NCI-H446 treated with DMSO at 0.1 percent for 48 hours (cell line): Measurements from ENCODE around the gene OPHN1.
A peak's percentile ranks its signal among the peaks of the same experiment; 100 is the strongest.
"Not testable (repeated sequence)": the region's sequence is repeated elsewhere in the genome, so short reads cannot be mapped to it uniquely, and the experiment has no call there.

Source experiments
- DNase-seq: peaks from one replicate; lab custom pipeline; 2025; lab: John Stamatoyannopoulos, UW

OPHN1 gene

GRCh38 chrX:68355629-68355920, 77.7 kb downstream of the OPHN1 start:
- no peak for DNase-seq

GRCh38 chrX:68354879-68355628, 78.2 kb downstream of the OPHN1 start:
- no peak for DNase-seq

- DNase-seq = no peak
Measured at GRCh38 chrX:68345025-68345424, 88.3 kb downstream of the OPHN1 start.

- no peak for DNase-seq
Measured at GRCh38 chrX:68343551-68343950, 89.7 kb downstream of the OPHN1 start.

GRCh38 chrX:68332201-68332731, 101.0 kb downstream of the OPHN1 start:
- peak; percentile 2 for DNase-seq

- not testable (repeated sequence) for DNase-seq
Measured at GRCh38 chrX:68326841-68327240, 106.5 kb downstream of the OPHN1 start.

GRCh38 chrX:68307769-68308168, 125.5 kb downstream of the OPHN1 start:
- DNase-seq = no peak

- DNase-seq = no peak
Measured at GRCh38 chrX:68304602-68305001, 128.7 kb downstream of the OPHN1 start.

- DNase-seq = no peak
Measured at GRCh38 chrX:68299898-68300297, 133.4 kb downstream of the OPHN1 start.

GRCh38 chrX:68292471-68292870, 140.8 kb downstream of the OPHN1 start:
- no peak for DNase-seq

- DNase-seq = no peak
Measured at GRCh38 chrX:68288127-68288526, 145.2 kb downstream of the OPHN1 start.

- DNase-seq = no peak
Measured at GRCh38 chrX:68287419-68287818, 145.9 kb downstream of the OPHN1 start.

- DNase-seq = no peak
Measured at GRCh38 chrX:68286980-68287379, 146.3 kb downstream of the OPHN1 start.

GRCh38 chrX:68286076-68286475, 147.2 kb downstream of the OPHN1 start:
- no peak for DNase-seq

- DNase-seq = no peak
Measured at GRCh38 chrX:68284281-68284904, 148.9 kb downstream of the OPHN1 start.

- no peak for DNase-seq
Measured at GRCh38 chrX:68273887-68274286, 159.4 kb downstream of the OPHN1 start.

GRCh38 chrX:68264793-68265192, 168.5 kb downstream of the OPHN1 start:
- not testable (repeated sequence) for DNase-seq

GRCh38 chrX:68261060-68261672, 172.1 kb downstream of the OPHN1 start:
- no peak for DNase-seq

GRCh38 chrX:68256990-68257389, 176.3 kb downstream of the OPHN1 start:
- no peak for DNase-seq

GRCh38 chrX:68254738-68255645, 178.3 kb downstream of the OPHN1 start:
- DNase-seq = no peak

GRCh38 chrX:68252664-68253063, 180.6 kb downstream of the OPHN1 start:
- no peak for DNase-seq

- no peak for DNase-seq
Measured at GRCh38 chrX:68249903-68250302, 183.4 kb downstream of the OPHN1 start.
